Naive thymus-derived CD4-positive, alpha-beta T cell (primary cell): ENCODE measurements around the gene TTF1. TPM values are rescaled to one million over a fixed set of nuclear protein-coding genes. Genes with fewer than 3 reads are reported as not detected.
A peak's percentile ranks its signal among the peaks of the same experiment; 100 is the strongest.

Experiments used
- ATAC-seq: fragments of 150-1000 bp; cut with Tn5 transposase; 2 replicates; pipeline ENCODE4 v1.10.0; 2021; ENCODE audit warnings: mild to moderate bottlenecking, moderate library complexity
- CTCF ChIA-PET: fragments of 350-600 bp; sonication (Branson Sonifier 250); formaldehyde crosslinking; loops from one replicate; lab custom pipeline; 2021; ENCODE audit warnings: antibody characterized with exemption; lab: Charles Lee
- POLR2A ChIA-PET: fragments of 350-600 bp; sonication (Branson Sonifier 250); formaldehyde crosslinking; loops from one replicate; lab custom pipeline; 2021; ENCODE audit warnings: antibody characterized with exemption, inconsistent platforms; lab: Charles Lee
- DNase-seq, 9 donors: peaks; one replicate each; pipeline versions ENCODE4 v3.0.0 to v3.0.0-alpha.2; 2020 to 2022; ENCODE audit warnings: mixed read lengths in 1 of 9
- H3K27ac ChIP-seq: one replicate; pipeline ENCODE4 v1.7.0; 2013; ENCODE audit warnings: mild to moderate bottlenecking, low read depth, low read length, moderate library complexity
- H3K27me3 ChIP-seq, 2 donors: one replicate each; pipeline ENCODE4 v1.7.0; 2013; ENCODE audit warnings: low read length in 2 of 2, mild to moderate bottlenecking in 2 of 2, moderate library complexity in 2 of 2; ENCODE audit not compliant: control insufficient read depth in 2 of 2, insufficient read depth in 2 of 2
- H3K36me3 ChIP-seq, 3 experiments: 1 replicate in 2 of 3; 2 replicates in 1 of 3; pipeline ENCODE4 v1.7.0; 2013; ENCODE audit warnings: low read length in 3 of 3, mild to moderate bottlenecking in 3 of 3, moderate library complexity in 1 of 3; ENCODE audit not compliant: insufficient read depth in 3 of 3, control insufficient read depth in 2 of 3
- H3K4me1 ChIP-seq, 2 donors: one replicate each; pipeline ENCODE4 v1.7.0; 2013; ENCODE audit warnings: low read length in 2 of 2, mild to moderate bottlenecking in 2 of 2, moderate library complexity in 1 of 2; ENCODE audit not compliant: control insufficient read depth in 2 of 2, insufficient read depth in 2 of 2
- H3K4me3 ChIP-seq: 2 replicates; pipeline ENCODE4 v1.7.0; 2013; ENCODE audit warnings: mild to moderate bottlenecking, low read length
- H3K9me3 ChIP-seq, 3 experiments: 1 replicate in 2 of 3; 2 replicates in 1 of 3; pipeline ENCODE4 v1.7.0; 2013; ENCODE audit warnings: low read length in 3 of 3; ENCODE audit not compliant: control insufficient read depth in 2 of 3
- H3K27ac Mint-ChIP-seq, 9 donors: one replicate each; pipeline ENCODE4 v1.8.0; 2020 to 2022; ENCODE audit warnings: mixed read lengths in 9 of 9, mild to moderate bottlenecking in 8 of 9, moderate library complexity in 5 of 9, inconsistent platforms in 2 of 9
- H3K27me3 Mint-ChIP-seq, 5 donors: one replicate each; pipeline ENCODE4 v1.8.0; 2021 to 2022; ENCODE audit warnings: mixed read lengths in 5 of 5, mild to moderate bottlenecking in 1 of 5
- H3K36me3 Mint-ChIP-seq, 5 donors: one replicate each; pipeline ENCODE4 v1.8.0; 2020 to 2022; ENCODE audit warnings: mixed read lengths in 5 of 5, mild to moderate bottlenecking in 3 of 5, inconsistent platforms in 1 of 5
- H3K4me1 Mint-ChIP-seq, 7 donors: one replicate each; pipeline ENCODE4 v1.8.0; 2020 to 2022; ENCODE audit warnings: mixed read lengths in 7 of 7, mild to moderate bottlenecking in 3 of 7, inconsistent platforms in 1 of 7
- H3K4me3 Mint-ChIP-seq, 10 donors: one replicate each; pipeline ENCODE4 v1.8.0; 2020 to 2022; ENCODE audit warnings: mild to moderate bottlenecking in 10 of 10, mixed read lengths in 10 of 10, moderate library complexity in 6 of 10, inconsistent platforms in 2 of 10
- H3K9me3 Mint-ChIP-seq, 11 donors: one replicate each; pipeline ENCODE4 v1.8.0; 2020 to 2022; ENCODE audit warnings: mixed read lengths in 11 of 11, mild to moderate bottlenecking in 4 of 11, inconsistent platforms in 1 of 11, moderate library complexity in 1 of 11
- intact Hi-C, 2 donors: fragments of 100-400 bp; cut with micrococcal nuclease; formaldehyde crosslinking; loops; one replicate each; pipeline ENCODE4 v1.15.1; 2023
- polyA plus RNA-seq, 2 donors: library from polyadenylated mRNA; unstranded; fragments of 300-500 nt; fragmentation: Illumina TruSeq; gene quantifications; one replicate each; pipeline ENCODE4 v1.2.3, GENCODE V29; 2021
- total RNA-seq, 6 experiments: library from RNA in 5 of 6; stranded (reverse) in 5 of 6; gene quantifications; 1 replicate in 5 of 6; 2 replicates in 1 of 6; pipeline ENCODE4 v1.2.3 and lab custom pipeline; 2021 to 2026

Gene TTF1
- total and polyA plus RNA-seq, 7 experiments from 2014 or later, result 6.3 to 26.0 (median 10.9) TPM

DNA sequence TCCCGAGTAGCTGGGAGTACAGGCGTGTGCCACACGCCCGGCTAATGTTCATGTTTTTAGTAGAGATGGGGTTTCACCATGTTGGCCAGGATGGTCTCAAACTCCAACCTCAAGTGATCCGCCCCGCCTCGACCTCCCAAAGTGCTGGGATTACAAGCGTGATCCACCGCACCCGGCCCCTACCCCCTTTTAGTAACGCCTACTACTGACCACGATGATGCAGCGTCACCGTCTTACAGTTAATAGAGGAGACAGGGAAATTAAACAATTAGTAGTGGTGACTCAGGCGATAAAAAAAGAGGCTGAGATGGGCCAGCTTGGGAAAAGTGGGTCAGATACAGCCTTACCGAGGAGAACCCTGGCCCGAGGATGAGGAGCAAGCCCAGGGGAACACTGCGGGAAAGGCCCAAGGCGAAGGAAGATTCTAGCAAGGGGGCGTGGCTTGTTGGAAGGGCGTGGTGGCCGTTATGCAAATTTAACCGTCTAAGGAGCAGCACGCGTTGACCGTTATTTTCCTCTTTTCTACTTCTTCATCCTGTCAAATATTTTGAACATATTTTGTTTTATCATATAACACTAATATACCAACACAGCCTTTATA, 50.2 kb downstream of the TTF1 start:
- intact Hi-C loops, result loop anchor here (10.0 kb wide), 7 partner anchors 282 to 1808 kb away; partner anchors contain the start of genes FAM78A (in 1 of the 2), MED27 (in 1 of the 2), PRRC2B (in 1 of the 2) and RNU6ATAC (in 1 of the 2)
- Histone ChIP-seq H3K27ac (no peak overlapping the region), H3K9me3 (no peaks in the 10 kb centered on the region), H3K4me1 (peaks cover 26 to 27% of the 10 kb centered on the region in 2 donors), H3K36me3 (peaks cover 0 to 11% (median 10%) of the 10 kb centered on the region in 3 experiments), H3K27me3 (no peaks in the 10 kb centered on the region), H3K4me3 (no peak overlapping the region)
- peaks cover 10 to 25% (median 15%) of the 10 kb centered on the region in 5 donors for H3K36me3 Mint-ChIP-seq
- ATAC-seq (no peak), DNase-seq (no peak)
- H3K4me1 Mint-ChIP-seq, result peaks cover 21 to 36% (median 32%) of the 10 kb centered on the region in 7 donors
- POLR2A ChIA-PET, result no interaction called here
- peaks cover 0 to 7% (median 0%) of the 10 kb centered on the region in 11 donors for H3K9me3 Mint-ChIP-seq
- CTCF ChIA-PET, result no interaction called here
- peaks cover 0 to 3% (median 0%) of the 10 kb centered on the region in 5 donors for H3K27me3 Mint-ChIP-seq
- H3K27ac Mint-ChIP-seq, result peak overlapping the region in 8 of 9 donors; percentile 18 to 81 (median 73)
- H3K4me3 Mint-ChIP-seq, result peak overlapping the region in 9 of 10 donors; percentile 1 to 73 (median 40)

DNA sequence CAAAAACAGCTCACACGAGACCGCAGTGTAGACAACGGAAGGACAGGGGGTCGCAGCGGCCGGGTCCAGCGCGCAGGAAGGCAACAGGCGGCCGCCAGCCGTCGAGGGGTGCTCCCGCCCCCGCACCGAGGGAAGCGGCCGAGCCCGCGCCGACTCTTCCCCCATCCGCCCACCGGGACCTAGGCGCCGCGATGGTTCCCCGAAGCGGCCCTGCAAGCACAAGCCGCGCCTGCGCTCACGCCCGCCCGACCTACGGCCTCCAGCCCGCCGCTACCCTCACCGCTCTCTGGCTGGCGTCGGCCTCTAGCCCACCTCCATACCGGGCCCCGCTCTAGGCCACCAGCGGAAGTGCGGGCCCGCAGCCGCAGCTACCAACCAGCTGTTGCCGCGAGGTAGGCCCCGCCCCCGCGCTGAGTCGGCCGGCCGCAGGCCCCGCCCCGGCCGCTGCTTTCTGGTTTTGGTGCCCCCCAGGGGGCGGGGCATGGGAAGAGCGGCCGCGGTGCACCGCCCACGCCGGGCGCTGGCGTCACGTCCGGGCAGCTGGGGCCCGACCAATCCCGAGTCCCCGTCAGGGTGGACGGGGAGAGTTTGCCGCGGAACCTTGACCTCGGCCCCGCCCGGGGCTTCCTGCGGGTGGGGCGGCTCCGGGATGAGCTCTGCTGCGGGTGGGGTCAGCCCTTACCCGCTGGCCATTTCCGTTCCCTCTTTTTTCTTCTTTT, 51.8 kb downstream of the TTF1 start, which contains the start of gene SETX:
Gene SETX, minus strand, starts transcription at position 350 of the 719 bp plus-strand sequence. CDS start 5,558 bp downstream, outside the sequence.
- DNase-seq, result peak; percentile 80 to 96 (median 88)
- peaks cover under 1 to 11% (median 10%) of the 10 kb centered on the region in 3 experiments for H3K36me3 ChIP-seq
- H3K9me3 ChIP-seq, result no peaks in the 10 kb centered on the region
- ChIA-PET CTCF (interaction anchor here (1.2 kb wide), 1 partner anchor 591 kb away, joined by 3 read pairs; no protein-coding TSS in a partner anchor), POLR2A (interaction anchor here (0.7 to 2.8 kb wide), 5 partner anchors 9 to 1229 kb away, joined by 3 to 21 read pairs (median 4); partner anchors contain the start of gene NUP214)
- Mint-ChIP-seq H3K4me3 (peak within 1 kb of the TSS; percentile 78 to 97 (median 94)), H3K9me3 (peaks cover 0 to 7% (median 0%) of the 10 kb centered on the region in 11 donors), H3K36me3 (peaks cover 10 to 29% (median 15%) of the 10 kb centered on the region in 5 donors), H3K4me1 (peaks cover 24 to 48% (median 45%) of the 10 kb centered on the region in 7 donors), H3K27me3 (peaks cover 0 to 3% (median 0%) of the 10 kb centered on the region in 5 donors), H3K27ac (peak within 1 kb of the TSS; percentile 68 to 99 (median 97))
- H3K4me3 ChIP-seq, result peak within 1 kb of the TSS; percentile 96
- no peaks in the 10 kb centered on the region for H3K27me3 ChIP-seq
- ATAC-seq, result peak; percentile 95
- intact Hi-C loops, result loop anchor here (1.0 to 10.0 kb wide), 13 partner anchors 18 to 1810 kb away; partner anchors contain the start of genes TTF1 (in 2 of the 2), CFAP77 (in 1 of the 2), FAM78A (in 1 of the 2) and GTF3C5 (in 1 of the 2)
- peaks cover 35 to 39% of the 10 kb centered on the region in 2 donors for H3K4me1 ChIP-seq
- peak within 1 kb of the TSS; percentile 94 for H3K27ac ChIP-seq

DNA sequence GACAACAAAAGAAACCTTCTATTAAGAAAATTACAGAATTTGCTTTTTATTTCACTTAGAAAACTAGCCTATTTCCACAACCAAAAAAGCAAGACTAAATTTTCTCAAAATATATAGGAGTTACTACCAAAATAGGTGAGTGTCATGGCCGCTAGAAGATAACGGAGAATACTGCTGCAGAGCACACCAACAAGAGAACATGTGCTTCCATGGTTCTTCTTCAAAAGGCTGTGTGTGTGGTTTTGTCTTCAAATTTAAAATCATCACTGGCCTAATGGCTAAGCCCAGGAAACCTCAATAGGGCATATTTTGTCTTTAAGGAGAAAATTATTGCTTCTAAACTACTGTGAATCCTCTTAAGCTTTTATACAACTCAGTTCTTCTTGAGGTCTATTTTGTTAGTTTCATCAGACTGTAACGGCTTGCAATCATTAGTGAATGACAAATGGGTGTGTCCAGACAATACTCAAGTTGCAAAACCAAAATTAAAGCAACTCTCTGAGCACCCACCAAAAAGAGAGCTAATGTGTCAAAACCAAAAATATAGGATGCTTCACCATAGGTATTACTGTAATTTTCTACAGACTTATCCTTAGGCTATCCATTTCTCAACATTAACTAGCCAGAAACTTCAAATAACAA, 55.1 kb downstream of the TTF1 start:
- Mint-ChIP-seq H3K27ac (peak overlapping the region; percentile 43 to 99 (median 92)), H3K27me3 (peaks cover 0 to 3% (median 0%) of the 10 kb centered on the region in 5 donors), H3K36me3 (peaks cover 10 to 41% (median 19%) of the 10 kb centered on the region in 5 donors), H3K4me3 (peak overlapping the region; percentile 56 to 97 (median 90)), H3K9me3 (peaks cover 0 to 7% (median 0%) of the 10 kb centered on the region in 11 donors), H3K4me1 (peaks cover 27 to 65% (median 57%) of the 10 kb centered on the region in 7 donors)
- ChIA-PET CTCF (interaction anchor here (0.7 kb wide), 1 partner anchor 1231 kb away, joined by 3 read pairs; no protein-coding TSS in a partner anchor), POLR2A (interaction anchor here (0.6 to 1.6 kb wide), 5 partner anchors 14 to 110 kb away, joined by 4 to 7 read pairs (median 5); no protein-coding TSS in a partner anchor)
- ATAC-seq (no peak), DNase-seq (no peak)
- peak overlapping the region; percentile 94 for H3K27ac ChIP-seq
- peaks cover 15 to 34% (median 22%) of the 10 kb centered on the region in 3 experiments for H3K36me3 ChIP-seq
- peak overlapping the region; percentile 30 for H3K4me3 ChIP-seq
- H3K4me1 ChIP-seq, result peaks cover 40 to 47% of the 10 kb centered on the region in 2 donors
- intact Hi-C loops, result loop anchor here (1.0 to 10.0 kb wide), 8 partner anchors 55 to 1813 kb away; partner anchors contain the start of genes FAM78A (in 1 of the 2), MED27 (in 1 of the 2), PRRC2B (in 1 of the 2) and RNU6ATAC (in 1 of the 2)
- H3K27me3 ChIP-seq, result no peaks in the 10 kb centered on the region
- H3K9me3 ChIP-seq, result no peaks in the 10 kb centered on the region

DNA sequence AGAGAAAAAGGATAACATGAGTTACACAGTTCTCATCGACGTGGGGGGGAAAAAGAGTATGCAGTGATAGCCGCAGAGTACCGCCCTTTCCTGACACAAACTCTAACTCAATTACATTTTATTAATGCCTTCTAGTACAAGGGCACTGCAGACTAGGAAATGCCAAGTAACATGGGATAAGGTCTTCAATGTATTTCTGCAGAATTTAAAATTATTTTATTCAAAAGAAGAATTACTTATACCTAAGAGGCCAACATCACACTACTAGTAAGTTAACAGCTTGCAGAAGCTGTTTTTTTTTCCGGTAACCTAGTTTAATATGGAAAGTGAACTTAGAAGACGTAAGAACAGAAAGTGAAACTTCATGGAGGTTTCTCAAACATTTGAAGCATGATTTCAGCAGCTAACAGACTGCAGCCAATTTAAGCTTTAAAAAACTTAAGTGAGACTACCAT, 55.8 kb downstream of the TTF1 start:
- ATAC-seq, result no peak

DNA sequence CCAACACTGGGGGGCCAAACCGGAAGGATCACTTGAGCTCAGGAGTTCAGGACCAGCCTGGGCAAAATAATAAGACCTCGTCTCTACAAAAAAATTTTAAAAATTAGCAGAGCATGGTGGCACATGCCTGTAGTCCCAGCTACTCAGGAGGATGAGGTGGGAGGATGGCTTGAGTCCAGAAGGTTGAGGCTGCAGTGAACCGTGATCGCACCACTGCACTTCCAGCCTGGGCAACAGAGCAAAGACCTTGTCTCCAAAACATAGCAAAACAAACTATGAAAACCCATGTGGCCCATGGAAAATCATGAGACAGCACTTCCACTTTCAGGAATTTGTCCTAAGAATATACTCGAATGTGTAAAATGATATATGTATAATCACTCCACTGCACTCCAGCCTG, 58.0 kb downstream of the TTF1 start:
- DNase-seq (no peak), ATAC-seq (no peak)
- intact Hi-C loops, result no loop called here
- peaks cover 10 to 44% (median 29%) of the 10 kb centered on the region in 5 donors for H3K36me3 Mint-ChIP-seq
- H3K9me3 ChIP-seq, result no peaks in the 10 kb centered on the region
- H3K27me3 Mint-ChIP-seq, result no peaks in the 10 kb centered on the region
- peaks cover 26 to 64% (median 49%) of the 10 kb centered on the region in 7 donors for H3K4me1 Mint-ChIP-seq
- H3K4me3 ChIP-seq, result no peak overlapping the region
- H3K27ac Mint-ChIP-seq, result peak overlapping the region; percentile 15 to 95 (median 68)
- H3K4me1 ChIP-seq, result peaks cover 41 to 43% of the 10 kb centered on the region in 2 donors
- no peaks in the 10 kb centered on the region for H3K27me3 ChIP-seq
- ChIA-PET POLR2A (no interaction called here), CTCF (no interaction called here)
- H3K36me3 ChIP-seq, result peaks cover 40 to 57% (median 44%) of the 10 kb centered on the region in 3 experiments
- peak overlapping the region in 3 of 10 donors; percentile 12 to 92 (median 14) for H3K4me3 Mint-ChIP-seq
- H3K9me3 Mint-ChIP-seq, result no peaks in the 10 kb centered on the region
- peak overlapping the region; percentile 68 for H3K27ac ChIP-seq

More for the DNA sequence above, 55.8 kb downstream of the TTF1 start:
- Mint-ChIP-seq H3K36me3 (peaks cover 10 to 42% (median 25%) of the 10 kb centered on the region in 5 donors), H3K27ac (peak overlapping the region; percentile 43 to 99 (median 92)), H3K9me3 (peaks cover 0 to 5% (median 0%) of the 10 kb centered on the region in 11 donors), H3K4me3 (peak overlapping the region; percentile 56 to 97 (median 86)), H3K27me3 (peaks cover 0 to 3% (median 0%) of the 10 kb centered on the region in 5 donors), H3K4me1 (peaks cover 27 to 70% (median 57%) of the 10 kb centered on the region in 7 donors)
- no peaks in the 10 kb centered on the region for H3K27me3 ChIP-seq
- ChIA-PET POLR2A (interaction anchor here (0.6 to 1.6 kb wide), 7 partner anchors 13 to 995 kb away, joined by 3 to 7 read pairs (median 4); no protein-coding TSS in a partner anchor), CTCF (no interaction called here)
- H3K4me1 ChIP-seq, result peaks cover 41 to 47% of the 10 kb centered on the region in 2 donors
- H3K4me3 ChIP-seq, result peak overlapping the region; percentile 30
- H3K9me3 ChIP-seq, result no peaks in the 10 kb centered on the region
- H3K36me3 ChIP-seq, result peaks cover 22 to 40% (median 27%) of the 10 kb centered on the region in 3 experiments
- peak in 7 of 9 donors; percentile 33 to 65 (median 55) for DNase-seq
- intact Hi-C loops, result loop anchor here (1.0 to 10.0 kb wide), 8 partner anchors 55 to 1814 kb away; partner anchors contain the start of genes FAM78A (in 1 of the 2), MED27 (in 1 of the 2), PRRC2B (in 1 of the 2) and RNU6ATAC (in 1 of the 2)
- peak overlapping the region; percentile 94 for H3K27ac ChIP-seq
